Skin epidermis (tissue), 12 donors: Measurements from ENCODE around the gene UFC1.
A peak's percentile ranks its signal among the peaks of the same experiment; 100 is the strongest.

Experiments
- H3K27ac ChIP-seq, 21 experiments: fragments of 200-600 bp; sonication (generic) in 11 of 21; one replicate each; pipeline ENCODE4 v1.5.0; 2020; ENCODE audit warnings: mild to moderate bottlenecking in 3 of 21, inconsistent platforms in 2 of 21, moderate library complexity in 2 of 21
- H3K4me3 ChIP-seq, 7 experiments: fragments of 200-600 bp; sonication (generic) in 2 of 7; one replicate each; pipeline ENCODE4 v1.5.0; 2020; ENCODE audit warnings: inconsistent platforms in 2 of 7, mild to moderate bottlenecking in 2 of 7, moderate library complexity in 1 of 7

UFC1 gene

GRCh38 chr1:161185732-161186311 lies 32.0 kb downstream of the UFC1 start:
- H3K27ac ChIP-seq, result peak overlapping the region in 20 of 21 experiments; percentile 48 to 98 (median 78)
- no peak overlapping the region for H3K4me3 ChIP-seq

GRCh38 chr1:161187311-161187710 lies 33.5 kb downstream of the UFC1 start:
- peak overlapping the region in 15 of 21 experiments; percentile 4 to 98 (median 80) for H3K27ac ChIP-seq

GRCh38 chr1:161188381-161188780 lies 34.6 kb downstream of the UFC1 start:
- H3K4me3 ChIP-seq, result no peak overlapping the region

More at GRCh38 chr1:161187311-161187710, 33.5 kb downstream of the UFC1 start:
- no peak overlapping the region for H3K4me3 ChIP-seq

GRCh38 chr1:161189036-161189435 lies 35.3 kb downstream of the UFC1 start:
- Histone ChIP-seq H3K4me3 (no peak overlapping the region), H3K27ac (peak overlapping the region in 5 of 21 experiments; percentile 3 to 94 (median 31))

More at GRCh38 chr1:161188381-161188780, 34.6 kb downstream of the UFC1 start:
- H3K27ac ChIP-seq, result peak overlapping the region in 5 of 21 experiments; percentile 27 to 94 (median 46)

- Histone ChIP-seq H3K4me3 (no peak overlapping the region), H3K27ac (peak overlapping the region in 9 of 21 experiments; percentile 14 to 62 (median 23))
Measured at GRCh38 chr1:161190962-161191521, 37.3 kb downstream of the UFC1 start.

GRCh38 chr1:161191971-161192370 lies 38.2 kb downstream of the UFC1 start:
- no peak overlapping the region for H3K4me3 ChIP-seq
- peak overlapping the region in 3 of 21 experiments; percentile 10 to 53 (median 15) for H3K27ac ChIP-seq

GRCh38 chr1:161192476-161193465 lies 39.0 kb downstream of the UFC1 start:
- H3K4me3 ChIP-seq, result no peak overlapping the region
- peak overlapping the region in 13 of 21 experiments; percentile 2 to 94 (median 36) for H3K27ac ChIP-seq

- Histone ChIP-seq H3K27ac (peak overlapping the region in 13 of 21 experiments; percentile 2 to 94 (median 39)), H3K4me3 (no peak overlapping the region)
Measured at GRCh38 chr1:161193561-161194235, 39.9 kb downstream of the UFC1 start.

- Histone ChIP-seq H3K27ac (peak overlapping the region in 11 of 21 experiments; percentile 1 to 98 (median 84)), H3K4me3 (no peak overlapping the region)
Measured at GRCh38 chr1:161195171-161195570, 41.4 kb downstream of the UFC1 start.

GRCh38 chr1:161196111-161196510 lies 42.3 kb downstream of the UFC1 start:
- peak overlapping the region in 17 of 21 experiments; percentile 50 to 98 (median 94) for H3K27ac ChIP-seq
- H3K4me3 ChIP-seq, result peak overlapping the region in 5 of 7 experiments; percentile 28 to 42 (median 40)

- Histone ChIP-seq H3K4me3 (peak overlapping the region; percentile 26 to 42 (median 37)), H3K27ac (peak overlapping the region in 20 of 21 experiments; percentile 50 to 98 (median 94))
Measured at GRCh38 chr1:161196521-161197451, 43.0 kb downstream of the UFC1 start.

- Histone ChIP-seq H3K27ac (peak overlapping the region; percentile 2 to 98 (median 94)), H3K4me3 (peak overlapping the region; percentile 26 to 42 (median 37))
Measured at GRCh38 chr1:161197560-161198193, 43.9 kb downstream of the UFC1 start.

GRCh38 chr1:161198194-161198896 lies 44.6 kb downstream of the UFC1 start:
- Histone ChIP-seq H3K27ac (peak overlapping the region; percentile 2 to 98 (median 94)), H3K4me3 (peak overlapping the region; percentile 26 to 42 (median 37))

- Histone ChIP-seq H3K27ac (peak within 1 kb of the TSS; percentile 17 to 98 (median 94)), H3K4me3 (peak within 1 kb of the TSS; percentile 26 to 42 (median 37))
Measured at GRCh38 chr1:161198897-161199431, 45.2 kb downstream of the UFC1 start, which contains the start of gene ADAMTS4. Gene ADAMTS4 (minus strand): TSS chr1:161199054. CDS start chr1:161198627, 427 bp downstream.

- H3K4me3 ChIP-seq, result no peak overlapping the region
- peak overlapping the region in 20 of 21 experiments; percentile 36 to 98 (median 94) for H3K27ac ChIP-seq
Measured at GRCh38 chr1:161199506-161200139, 45.8 kb downstream of the UFC1 start.

GRCh38 chr1:161200421-161200991 lies 46.7 kb downstream of the UFC1 start:
- Histone ChIP-seq H3K4me3 (no peak overlapping the region), H3K27ac (peak overlapping the region; percentile 29 to 98 (median 94))
